Kidney glomerular epithelial cell (primary cell): ENCODE measurements around the gene NELFB.
A peak's percentile ranks its signal among the peaks of the same experiment; 100 is the strongest.
"Not testable (repeated sequence)": the region's sequence is repeated elsewhere in the genome, so short reads cannot be mapped to it uniquely, and the experiment has no call there.

ENCODE experiments used
- DNase-seq: peaks from one replicate; lab custom pipeline; 2025; lab: John Stamatoyannopoulos, UW

Gene NELFB

GRCh38 chr9:137234758-137235423 is 20.2 kb upstream of the NELFB start:
- DNase-seq: no peak

- DNase-seq: no peak
Observed at GRCh38 chr9:137235424-137236237, 19.5 kb upstream of the NELFB start.

- peak; percentile 49 for DNase-seq
Observed at GRCh38 chr9:137236238-137236935, 18.7 kb upstream of the NELFB start.

- DNase-seq: no peak
Observed at GRCh38 chr9:137236936-137237421, 18.1 kb upstream of the NELFB start.

- no peak for DNase-seq
Observed at GRCh38 chr9:137237759-137238726, 17.1 kb upstream of the NELFB start.

- DNase-seq: not testable (repeated sequence)
Observed at GRCh38 chr9:137239541-137240200, 15.5 kb upstream of the NELFB start.

GRCh38 chr9:137240318-137240840 is 14.7 kb upstream of the NELFB start:
- peak; percentile 41 for DNase-seq

- peak; percentile 100 for DNase-seq
Observed at GRCh38 chr9:137240841-137241489, 14.2 kb upstream of the NELFB start, which contains the start of gene TUBB4B. TUBB4B (plus strand) TSS chr9:137241287; CDS start chr9:137241361, 74 bp downstream.

- no peak for DNase-seq
Observed at GRCh38 chr9:137241490-137242268, 13.4 kb upstream of the NELFB start.

GRCh38 chr9:137242269-137243203 is 12.6 kb upstream of the NELFB start:
- no peak for DNase-seq

GRCh38 chr9:137243266-137243625 is 11.9 kb upstream of the NELFB start:
- DNase-seq: not testable (repeated sequence)

- no peak for DNase-seq
Observed at GRCh38 chr9:137243626-137244485, 11.3 kb upstream of the NELFB start.

- DNase-seq: no peak
Observed at GRCh38 chr9:137244486-137245449, 10.4 kb upstream of the NELFB start.

GRCh38 chr9:137245450-137246421 is 9.4 kb upstream of the NELFB start:
- no peak for DNase-seq
